Measurements from ENCODE around the gene TBCC. TPM values are rescaled to one million over a fixed set of nuclear protein-coding genes. Genes with fewer than 3 reads are reported as not detected.

Gene TBCC, protein sequence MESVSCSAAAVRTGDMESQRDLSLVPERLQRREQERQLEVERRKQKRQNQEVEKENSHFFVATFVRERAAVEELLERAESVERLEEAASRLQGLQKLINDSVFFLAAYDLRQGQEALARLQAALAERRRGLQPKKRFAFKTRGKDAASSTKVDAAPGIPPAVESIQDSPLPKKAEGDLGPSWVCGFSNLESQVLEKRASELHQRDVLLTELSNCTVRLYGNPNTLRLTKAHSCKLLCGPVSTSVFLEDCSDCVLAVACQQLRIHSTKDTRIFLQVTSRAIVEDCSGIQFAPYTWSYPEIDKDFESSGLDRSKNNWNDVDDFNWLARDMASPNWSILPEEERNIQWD
- total RNA-seq = 10 to 100 TPM; 16.2 to 32.9 (median 24.8) TPM

DNA sequence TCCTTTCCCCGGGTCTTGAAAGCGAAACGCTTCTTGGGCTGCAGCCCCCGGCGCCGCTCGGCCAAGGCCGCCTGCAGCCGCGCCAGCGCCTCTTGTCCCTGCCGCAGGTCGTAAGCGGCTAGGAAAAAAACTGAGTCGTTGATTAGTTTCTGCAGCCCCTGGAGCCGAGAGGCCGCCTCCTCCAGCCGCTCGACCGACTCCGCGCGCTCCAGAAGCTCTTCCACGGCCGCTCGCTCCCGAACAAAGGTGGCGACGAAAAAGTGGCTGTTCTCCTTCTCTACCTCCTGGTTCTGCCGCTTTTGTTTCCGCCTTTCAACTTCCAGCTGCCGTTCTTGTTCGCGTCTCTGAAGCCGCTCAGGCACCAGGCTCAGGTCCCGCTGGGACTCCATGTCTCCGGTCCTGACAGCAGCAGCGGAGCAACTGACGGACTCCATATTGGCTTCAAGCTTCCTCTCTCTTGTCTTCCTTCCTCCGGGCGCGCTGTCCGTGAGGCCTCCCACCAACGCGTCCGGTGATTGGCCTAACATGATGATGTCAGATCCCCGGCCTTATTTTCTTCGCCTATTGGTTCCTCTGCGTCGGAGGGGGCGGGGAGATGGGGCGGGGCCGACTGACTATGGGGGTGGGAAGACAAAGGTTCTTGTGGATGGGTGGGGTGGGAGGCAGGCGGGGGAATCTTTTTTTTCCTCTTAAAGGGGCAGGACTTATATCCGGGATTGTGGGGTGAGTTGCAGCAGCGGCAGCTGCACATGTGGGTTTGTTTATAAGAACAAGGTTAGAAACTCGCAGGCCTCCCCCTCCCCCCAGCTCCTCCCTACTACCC lies at the start of gene TBCC:
Gene TBCC, minus strand, starts transcription at position 464 of the 823 bp plus-strand sequence. Its CDS starts 30 bp downstream, at position 434.
- H3K27ac ChIP-seq = peak within 1 kb of the TSS; percentile 94 to 99 (median 96)
- no peaks in the 10 kb centered on the region for H3K9me3 ChIP-seq
- H3K27me3 ChIP-seq = no peaks in the 10 kb centered on the region
- peaks cover 20 to 55% (median 45%) of the 10 kb centered on the region in 3 donors for H3K4me1 ChIP-seq
- H3K36me3 ChIP-seq = no peaks in the 10 kb centered on the region
- TF ChIP-seq, protein P1, sequence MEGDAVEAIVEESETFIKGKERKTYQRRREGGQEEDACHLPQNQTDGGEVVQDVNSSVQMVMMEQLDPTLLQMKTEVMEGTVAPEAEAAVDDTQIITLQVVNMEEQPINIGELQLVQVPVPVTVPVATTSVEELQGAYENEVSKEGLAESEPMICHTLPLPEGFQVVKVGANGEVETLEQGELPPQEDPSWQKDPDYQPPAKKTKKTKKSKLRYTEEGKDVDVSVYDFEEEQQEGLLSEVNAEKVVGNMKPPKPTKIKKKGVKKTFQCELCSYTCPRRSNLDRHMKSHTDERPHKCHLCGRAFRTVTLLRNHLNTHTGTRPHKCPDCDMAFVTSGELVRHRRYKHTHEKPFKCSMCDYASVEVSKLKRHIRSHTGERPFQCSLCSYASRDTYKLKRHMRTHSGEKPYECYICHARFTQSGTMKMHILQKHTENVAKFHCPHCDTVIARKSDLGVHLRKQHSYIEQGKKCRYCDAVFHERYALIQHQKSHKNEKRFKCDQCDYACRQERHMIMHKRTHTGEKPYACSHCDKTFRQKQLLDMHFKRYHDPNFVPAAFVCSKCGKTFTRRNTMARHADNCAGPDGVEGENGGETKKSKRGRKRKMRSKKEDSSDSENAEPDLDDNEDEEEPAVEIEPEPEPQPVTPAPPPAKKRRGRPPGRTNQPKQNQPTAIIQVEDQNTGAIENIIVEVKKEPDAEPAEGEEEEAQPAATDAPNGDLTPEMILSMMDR (IDR thresholded peaks at IDR 0.05) = peak in 1 of 6 experiments; percentile 21
- TF ChIP-seq POLR2A (IDR thresholded peaks at IDR 0.05) = peak in 3 of 4 donors; percentile 78 to 98 (median 96)
- intact Hi-C loops (cut with DNase I) = loop anchor here (5.0 kb wide), 1 partner anchor 36 kb away; the partner anchor contains the start of gene BICRAL
- DNase-seq = peak; percentile 95
- 1 to 2% methylated on average over 21 to 29 of the region's 57 CpGs for WGBS, 2 donors
- H3K4me3 ChIP-seq = peak within 1 kb of the TSS; percentile 73 to 99 (median 77)

DNA sequence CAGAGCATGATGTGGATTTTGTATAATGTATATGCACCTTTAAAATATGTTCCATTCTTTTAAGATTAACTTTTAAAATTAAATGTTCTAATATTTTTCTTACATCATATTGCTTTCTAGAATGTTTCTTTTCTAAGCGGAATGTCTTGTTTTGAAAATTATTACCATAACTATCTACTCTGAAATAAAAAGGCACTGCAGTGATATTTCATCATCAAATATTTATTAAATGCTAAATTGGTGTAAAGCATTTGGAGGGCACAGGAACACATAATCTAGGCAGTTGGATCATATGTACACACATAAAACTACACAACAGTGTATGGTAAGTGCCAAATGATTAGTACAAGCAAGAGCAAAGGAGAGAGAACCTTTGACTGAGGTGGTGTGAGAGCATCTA lies 49.7 kb upstream of the TBCC start:
- WGBS, 2 donors = 96 to 97% methylated on average over 1 of the region's 1 CpG
- H3K27me3 ChIP-seq = no peaks in the 10 kb centered on the region
- peaks cover 0 to 24% (median 6%) of the 10 kb centered on the region in 3 donors for H3K4me1 ChIP-seq
- no peak overlapping the region for H3K4me3 ChIP-seq
- no peaks in the 10 kb centered on the region for H3K36me3 ChIP-seq
- DNase-seq = no peak
- intact Hi-C loops (cut with DNase I) = no loop called here
- H3K9me3 ChIP-seq = no peaks in the 10 kb centered on the region
- H3K27ac ChIP-seq = no peak overlapping the region
- TF ChIP-seq, protein P1 (IDR thresholded peaks at IDR 0.05) = no peak
- TF ChIP-seq POLR2A (IDR thresholded peaks at IDR 0.05) = no peak

DNA sequence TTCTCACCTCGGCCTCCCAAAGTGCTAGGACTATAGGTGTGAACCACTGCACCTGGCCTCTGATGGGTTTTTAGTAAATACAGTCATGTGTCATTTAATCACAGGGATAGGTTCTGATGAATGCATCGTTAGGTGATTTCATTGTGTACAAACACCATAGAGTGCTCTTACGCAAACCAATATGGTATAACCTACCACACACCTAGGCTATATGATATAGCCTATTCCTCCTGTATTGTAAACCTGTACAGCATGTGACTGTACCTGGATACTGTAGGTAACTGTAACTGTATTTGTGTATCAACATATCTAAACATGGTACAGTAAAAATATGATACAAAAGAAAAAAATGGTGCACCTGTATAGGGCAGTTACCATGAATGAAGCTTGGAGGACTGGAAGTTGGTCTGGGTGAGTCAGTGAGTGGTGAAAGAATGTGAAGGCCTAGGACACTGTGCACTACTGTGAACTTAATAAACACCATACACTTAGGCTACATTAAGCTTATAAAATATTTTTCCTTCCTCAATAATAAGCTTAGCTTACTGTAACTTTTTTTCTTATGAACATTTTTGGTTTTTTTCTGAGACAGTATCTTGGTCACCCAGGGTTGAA lies 45.9 kb upstream of the TBCC start:
- intact Hi-C loops (cut with DNase I) = no loop called here

DNA sequence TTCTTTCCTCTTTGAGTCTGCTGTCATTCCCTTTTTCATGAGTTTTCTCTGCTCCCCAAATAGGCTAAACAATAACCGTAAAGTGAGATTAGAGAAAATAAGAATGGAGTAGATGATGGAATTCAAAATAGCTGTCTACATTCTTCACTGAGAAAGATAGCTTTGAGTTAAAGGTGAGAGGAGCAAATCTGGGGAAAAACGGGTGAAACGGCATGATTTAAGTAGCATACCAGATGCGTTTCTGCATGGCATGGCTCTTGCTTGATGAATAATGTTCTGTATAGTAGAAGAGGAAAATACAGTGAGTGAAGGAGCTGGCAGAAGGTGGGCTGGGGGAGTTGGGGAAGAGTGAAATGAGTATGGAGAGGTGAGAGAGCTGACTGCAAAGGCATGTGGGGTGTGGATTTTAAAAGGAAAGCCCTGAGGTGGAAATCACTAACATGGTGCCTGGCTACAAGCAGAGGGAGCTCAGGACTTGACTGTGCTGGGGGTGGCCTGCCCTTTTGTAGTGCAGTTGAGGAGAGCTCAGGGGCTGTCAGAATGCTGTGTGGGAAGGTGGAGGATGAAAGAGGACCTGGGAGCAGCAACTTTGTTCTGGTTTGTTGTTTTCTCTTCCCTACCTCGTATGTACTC lies 44.8 kb upstream of the TBCC start:
- 51% methylated on average over 5 of the region's 5 CpGs for WGBS, 2 donors
- Histone ChIP-seq H3K9me3 (no peaks in the 10 kb centered on the region), H3K27ac (peak overlapping the region in 3 of 4 donors; percentile 42 to 63 (median 53)), H3K4me1 (peaks cover 14 to 64% (median 22%) of the 10 kb centered on the region in 3 donors), H3K4me3 (peak overlapping the region in 1 of 4 donors; percentile 12), H3K36me3 (peaks cover 0 to 4% (median 0%) of the 10 kb centered on the region in 3 donors), H3K27me3 (no peaks in the 10 kb centered on the region)
- TF ChIP-seq, protein P1 (IDR thresholded peaks at IDR 0.05) = no peak
- no peak for TF ChIP-seq POLR2A (IDR thresholded peaks at IDR 0.05)
- intact Hi-C loops (cut with DNase I) = no loop called here
- no peak for DNase-seq

More for the DNA sequence above, 45.9 kb upstream of the TBCC start:
- Histone ChIP-seq H3K4me1 (peaks cover 14 to 53% (median 20%) of the 10 kb centered on the region in 3 donors), H3K4me3 (no peak overlapping the region), H3K9me3 (no peaks in the 10 kb centered on the region), H3K27me3 (no peaks in the 10 kb centered on the region), H3K36me3 (peaks cover 0 to 4% (median 0%) of the 10 kb centered on the region in 3 donors), H3K27ac (peak overlapping the region in 3 of 4 donors; percentile 14 to 53 (median 42))
- WGBS, 2 donors = 75 to 90% methylated on average over 3 of the region's 3 CpGs
- TF ChIP-seq POLR2A (IDR thresholded peaks at IDR 0.05) = no peak
- TF ChIP-seq, protein P1 (IDR thresholded peaks at IDR 0.05) = no peak
- no peak for DNase-seq

Data from esophagus squamous epithelium (tissue), 5 donors.